Activated CD4-positive, alpha-beta T cell treated with anti-CD3 and anti-CD28 coated beads, Interleukin-2, Interleukin-4, amounts not matched to agents 100 ng/mL and 50 ng/mL, durations not matched to agents 16 hours and 8 hours (primary cell): ENCODE measurements around the gene CCDC39.

Source experiments
- DNase-seq: peaks from one replicate; pipeline ENCODE4 v3.0.0-alpha.2; 2020; ENCODE audit warnings: low spot score

CCDC39 gene

DNA sequence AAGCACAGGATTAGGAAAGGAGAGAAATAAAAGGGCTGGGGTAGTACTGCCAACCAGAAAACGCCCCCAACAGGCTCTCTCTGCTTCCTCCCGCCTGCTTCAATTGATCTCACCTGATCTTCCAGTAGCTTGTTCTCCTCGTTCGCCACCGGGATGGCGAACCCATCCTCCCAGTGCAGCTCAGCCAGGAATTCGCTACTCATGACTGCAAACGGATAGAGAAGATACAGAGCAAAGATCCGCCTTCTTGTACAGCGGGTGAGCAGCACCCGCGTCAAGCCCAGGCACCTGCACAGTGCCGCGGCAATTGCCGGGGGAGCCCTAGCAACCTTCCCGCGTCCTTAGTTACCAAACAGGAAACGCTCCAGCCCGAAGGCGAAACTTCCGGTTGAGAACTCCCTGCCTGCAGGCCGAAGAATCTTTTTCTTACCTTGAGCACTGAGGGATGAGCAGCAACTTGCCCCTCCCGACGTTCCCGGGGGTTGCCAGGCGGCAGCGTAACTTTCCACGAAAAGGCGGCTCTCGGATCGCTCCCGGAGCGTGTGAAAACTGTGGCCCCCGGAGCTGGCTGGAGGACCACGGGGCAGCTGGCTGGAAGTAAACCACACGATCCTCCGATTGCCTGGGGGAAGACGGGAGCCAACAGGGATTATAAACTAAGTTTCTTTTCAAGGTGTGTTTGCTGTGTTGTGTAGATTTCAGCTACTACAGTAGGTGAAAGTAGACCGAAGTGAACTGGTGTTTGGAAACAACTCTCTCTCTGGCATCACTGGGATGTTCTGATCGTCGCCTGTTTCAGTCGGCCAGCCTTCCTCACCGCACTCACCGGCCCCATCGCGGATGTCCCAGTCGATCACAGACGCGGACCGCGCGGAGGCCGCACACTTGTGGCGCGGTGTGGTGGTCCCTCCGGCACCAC, at the start of gene CCDC39:
Gene CCDC39, minus strand, starts transcription at position 312 of the 919 bp plus-strand sequence. Its CDS starts 109 bp downstream, at position 203.
- DNase-seq: peak; percentile 73

DNA sequence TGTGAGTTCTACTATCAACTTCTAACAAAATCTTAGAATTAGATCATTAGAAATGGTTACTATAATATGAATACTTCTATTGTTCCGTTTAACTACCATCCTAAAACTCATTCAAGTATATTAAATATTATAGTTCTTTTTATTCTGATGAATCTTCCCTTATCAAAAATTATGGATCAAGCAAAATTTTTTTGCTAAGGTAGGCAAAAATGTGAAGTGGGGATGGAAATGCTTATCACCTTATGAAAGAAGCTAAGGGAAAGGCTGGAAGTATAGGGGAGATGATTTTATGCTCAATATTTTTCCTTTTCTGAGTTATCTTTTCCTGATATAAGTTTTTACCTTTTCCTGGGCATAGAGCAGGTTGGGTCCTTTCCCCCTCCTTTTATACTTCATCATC, 40.7 kb upstream of the CCDC39 start:
- DNase-seq: no peak

DNA sequence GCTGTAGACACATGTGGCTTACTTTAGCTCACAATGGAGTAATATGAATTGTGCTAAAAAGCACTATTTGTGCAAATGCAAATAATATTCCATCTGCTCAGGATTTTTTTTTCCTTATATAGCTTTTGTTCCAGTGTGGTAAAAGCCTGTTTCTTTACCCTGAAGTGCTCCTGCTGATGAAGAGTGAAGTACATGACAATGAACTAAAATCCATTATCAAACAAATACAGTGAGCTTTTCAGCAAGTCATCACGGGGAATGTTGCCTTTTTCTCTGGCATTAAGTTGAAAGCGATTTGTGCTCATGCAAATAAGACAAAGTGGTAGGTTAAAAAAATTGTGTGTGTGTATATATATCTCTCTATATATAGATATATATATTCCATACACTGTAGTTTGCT, 28.6 kb upstream of the CCDC39 start:
- DNase-seq: no peak

DNA sequence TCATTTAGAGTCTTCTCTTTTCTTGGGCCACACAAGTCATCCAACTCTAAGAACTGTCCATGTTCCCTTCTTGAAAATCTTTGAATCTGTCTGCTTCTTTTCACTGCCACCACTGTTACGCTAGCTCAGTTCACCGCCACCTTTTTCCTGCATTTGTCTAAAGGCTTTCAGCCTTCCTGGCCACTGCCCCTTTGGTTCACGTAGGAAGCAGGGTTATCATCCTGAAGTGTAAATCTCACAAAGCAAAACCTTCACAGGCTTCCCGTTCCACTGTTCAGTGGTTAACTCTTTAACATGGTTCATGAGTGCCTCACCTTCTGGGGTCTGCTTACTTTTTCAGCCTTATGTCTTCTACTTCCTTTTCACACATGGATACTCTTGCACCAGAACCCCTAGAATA, 26.3 kb upstream of the CCDC39 start:
- DNase-seq: no peak

- no peak for DNase-seq
These were observed 25.2 kb upstream of the CCDC39 start for GRCh38 chr3:180704532-180704931.

DNA sequence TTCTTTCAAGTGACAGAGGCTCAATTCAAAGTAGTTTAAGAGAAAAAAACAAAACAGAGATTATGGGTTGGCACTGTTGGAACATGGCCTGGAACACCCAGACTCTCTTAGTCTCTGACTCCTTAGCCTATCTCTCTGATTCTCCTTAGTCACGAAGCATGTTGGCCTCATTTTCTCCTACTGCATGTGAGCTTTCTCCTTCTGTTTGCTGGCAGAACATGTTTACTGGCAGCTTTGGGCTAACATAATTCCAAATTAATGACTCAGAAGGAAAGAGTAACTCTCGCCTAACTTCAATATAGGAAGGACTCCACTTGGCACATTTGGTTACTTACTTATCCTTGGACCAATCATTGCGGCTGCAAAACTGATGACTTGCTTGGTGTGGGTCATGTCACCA, 21.7 kb upstream of the CCDC39 start:
- no peak for DNase-seq

GRCh38 chr3:180698760-180699270, 19.5 kb upstream of the CCDC39 start:
- DNase-seq: no peak

DNA sequence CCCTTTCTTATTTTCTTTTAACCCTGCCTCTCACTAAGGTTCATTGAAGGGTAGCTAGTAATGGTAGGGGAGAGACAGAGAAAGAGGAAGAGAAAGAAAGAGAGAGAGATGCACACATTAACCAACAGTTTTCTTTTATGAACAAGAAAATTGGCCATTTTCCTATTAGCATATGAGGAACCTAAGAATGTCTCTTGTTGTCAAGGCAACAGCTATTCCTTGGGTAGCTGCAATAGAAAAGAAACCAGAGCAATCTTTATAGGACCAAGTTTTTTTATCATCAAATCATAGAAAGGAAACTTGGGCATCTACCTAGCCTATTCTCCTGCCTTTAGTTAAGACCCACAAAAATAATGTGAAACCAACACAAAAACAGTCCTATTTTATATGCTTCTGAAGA, 15.0 kb upstream of the CCDC39 start:
- no peak for DNase-seq

DNA sequence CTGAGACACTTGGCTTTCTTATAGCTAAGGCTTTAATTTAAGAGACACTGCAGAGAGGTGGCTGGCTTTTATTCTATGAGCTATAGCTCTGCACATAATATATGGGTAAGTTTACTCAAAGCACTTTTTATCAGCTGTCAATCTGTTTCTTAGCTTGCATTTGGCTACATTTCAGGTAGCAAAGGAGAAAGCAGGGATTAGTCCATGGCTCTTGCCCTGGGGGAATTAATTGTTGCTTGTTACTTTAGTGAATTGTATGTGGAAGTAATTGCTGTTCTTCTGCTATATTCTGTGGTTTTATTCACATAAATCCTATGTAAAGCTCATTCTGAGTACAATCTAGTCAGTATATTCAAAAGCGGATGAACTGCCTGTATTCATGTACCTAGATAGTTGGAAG, 14.4 kb upstream of the CCDC39 start:
- no peak for DNase-seq

GRCh38 chr3:180690061-180690460, 10.8 kb upstream of the CCDC39 start:
- no peak for DNase-seq

GRCh38 chr3:180684807-180685206, 5.5 kb upstream of the CCDC39 start:
- no peak for DNase-seq

- DNase-seq: no peak
These were observed 4.5 kb upstream of the CCDC39 start for GRCh38 chr3:180683816-180684215.

- DNase-seq: peak; percentile 33
These were observed 775 bp upstream of the CCDC39 start for GRCh38 chr3:180680097-180680430.

GRCh38 chr3:180678231-180678630, 1.1 kb downstream of the CCDC39 start:
- no peak for DNase-seq

DNA sequence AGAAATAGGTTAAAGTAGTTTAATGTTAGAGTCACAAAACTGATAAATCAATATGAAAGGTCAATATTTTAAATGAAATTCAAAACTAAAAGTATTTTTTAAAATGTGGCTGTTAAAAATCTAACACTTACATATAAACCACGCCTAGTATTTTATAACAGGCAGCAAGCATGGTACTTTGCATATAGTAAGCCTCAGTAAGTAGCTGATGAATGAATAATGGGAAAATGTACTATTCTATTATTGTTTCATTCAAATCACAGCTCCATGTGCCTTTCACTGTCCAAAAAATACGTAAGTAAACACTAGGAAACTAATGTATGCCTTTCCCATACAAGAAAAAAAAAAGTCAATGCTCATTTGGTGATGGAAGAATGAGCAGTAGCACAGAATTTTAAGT, 17.8 kb downstream of the CCDC39 start:
- no peak for DNase-seq

DNA sequence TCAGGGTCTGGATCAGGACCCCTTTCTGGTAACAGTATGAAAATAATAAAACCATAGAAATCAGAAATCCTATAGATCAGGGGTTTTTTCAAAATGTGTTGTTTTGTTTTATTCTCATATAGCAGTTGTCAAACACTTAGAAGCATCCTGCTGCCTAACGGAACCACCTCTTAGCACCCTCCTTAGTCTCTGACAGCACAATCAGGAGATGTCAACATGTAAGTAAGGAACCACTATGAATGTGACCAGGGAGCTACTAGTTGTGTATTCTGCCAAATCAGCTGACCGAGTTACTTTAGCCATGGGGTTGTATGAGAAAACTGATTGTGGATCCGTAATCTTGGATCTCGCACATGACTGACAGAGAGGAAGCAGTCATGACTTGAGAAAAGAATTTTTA, 22.2 kb downstream of the CCDC39 start:
- DNase-seq: no peak

DNA sequence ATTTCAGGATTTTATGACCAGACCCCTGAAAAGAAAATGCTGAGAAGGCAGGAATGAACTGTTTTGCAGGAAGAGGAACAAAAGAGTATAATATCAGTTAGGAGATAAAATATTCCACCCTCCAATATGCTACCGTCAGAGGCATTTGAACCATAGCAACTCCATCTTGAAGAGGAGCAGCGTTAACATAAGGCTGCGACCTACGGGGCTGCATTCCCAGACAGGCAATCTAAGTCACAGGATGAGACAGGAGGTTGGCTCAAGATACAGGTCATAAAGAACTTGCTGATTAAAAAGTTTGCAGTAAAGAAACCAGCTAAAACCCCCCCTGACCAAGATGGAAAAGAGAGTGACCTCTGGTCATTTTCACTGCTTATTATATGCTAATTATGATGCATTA, 22.9 kb downstream of the CCDC39 start:
- DNase-seq: no peak

GRCh38 chr3:180646187-180646790, 33.0 kb downstream of the CCDC39 start:
- no peak for DNase-seq

GRCh38 chr3:180640987-180641386, 38.3 kb downstream of the CCDC39 start:
- DNase-seq: no peak

DNA sequence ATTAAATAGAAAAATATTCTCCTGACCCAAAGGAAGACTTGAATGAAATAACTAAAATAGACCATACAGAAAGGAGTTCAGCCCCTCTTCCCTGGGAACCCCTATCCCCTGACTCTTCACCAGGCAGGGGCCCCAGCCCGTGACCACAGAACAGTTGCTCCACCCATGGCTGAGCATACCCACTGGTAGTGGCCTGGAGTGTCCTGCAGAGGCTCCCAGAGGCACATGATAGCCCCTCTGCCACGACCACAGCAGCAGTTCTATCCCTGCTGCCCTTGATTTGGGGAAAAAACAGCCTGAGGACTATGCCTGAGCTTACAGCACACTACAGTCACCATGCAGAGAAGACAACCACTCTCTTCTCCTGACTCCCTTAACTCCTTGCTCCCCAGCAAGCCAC, 45.6 kb downstream of the CCDC39 start:
- DNase-seq: no peak

DNA sequence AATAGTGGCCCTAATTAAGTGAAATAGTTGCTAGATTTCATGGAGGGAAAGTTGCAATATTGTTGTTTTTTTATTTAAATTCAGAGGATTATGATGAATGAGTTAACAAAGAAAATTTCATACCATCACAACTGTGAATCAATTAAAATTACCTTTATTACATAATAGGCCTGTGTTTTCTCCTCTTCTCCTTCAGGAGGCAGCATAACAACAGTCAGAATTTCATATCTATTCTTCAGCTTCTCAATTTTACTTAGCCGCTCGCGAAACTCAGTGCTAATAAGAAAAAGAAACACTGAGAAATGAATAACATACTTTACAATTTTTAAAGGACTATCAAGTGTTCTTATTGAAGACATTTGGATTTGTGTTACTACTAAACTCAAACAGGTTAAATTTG, 48.0 kb downstream of the CCDC39 start:
- no peak for DNase-seq

DNA sequence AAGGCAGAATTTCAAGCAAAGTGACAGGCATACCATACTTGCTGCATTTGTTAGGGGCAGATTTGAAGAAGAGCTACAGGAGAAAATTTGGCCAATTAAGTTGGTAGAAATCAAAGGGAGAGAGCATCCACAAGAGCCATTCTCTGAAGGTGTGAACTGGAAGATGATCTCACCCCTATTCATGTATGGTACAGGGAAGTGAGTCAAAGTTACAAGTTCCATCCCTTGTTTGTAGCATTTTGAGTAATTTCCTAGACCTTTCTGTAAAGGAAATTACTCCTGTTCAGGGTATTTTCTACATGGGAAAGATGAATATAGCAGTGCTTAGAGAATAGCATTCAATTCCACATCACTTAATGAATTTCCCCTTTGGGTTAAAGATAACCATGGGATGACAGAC, 48.9 kb downstream of the CCDC39 start:
- DNase-seq: peak; percentile 15

DNA sequence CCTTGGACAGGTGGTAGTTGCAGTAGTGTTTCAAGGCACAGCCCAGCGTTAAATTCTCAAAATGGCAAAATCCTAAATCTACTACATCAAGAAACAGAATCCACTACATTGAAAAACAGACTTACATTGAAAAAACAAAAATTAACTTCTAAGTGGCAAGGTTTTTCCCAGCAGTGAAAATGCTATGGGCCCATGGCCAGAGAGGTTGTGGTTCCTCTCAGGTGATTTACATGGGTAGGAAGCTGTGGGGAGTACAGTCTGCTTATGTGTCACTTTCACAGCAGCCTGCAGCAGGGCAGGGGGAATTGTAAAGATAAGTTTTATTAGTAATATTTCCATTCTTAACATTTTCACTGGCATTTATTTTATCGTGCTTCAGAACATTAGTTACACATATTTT, 52.4 kb downstream of the CCDC39 start:
- no peak for DNase-seq

- peak; percentile 42 for DNase-seq
These were observed 54.6 kb downstream of the CCDC39 start for GRCh38 chr3:180624714-180625113.
